Measurements from ENCODE around the gene ARL15. TPM values are rescaled to one million over a fixed set of nuclear protein-coding genes. Genes with fewer than 3 reads are reported as not detected.

The ARL15 gene
- total RNA-seq, 1 experiment from 2014 or later: 13.0 TPM

DNA sequence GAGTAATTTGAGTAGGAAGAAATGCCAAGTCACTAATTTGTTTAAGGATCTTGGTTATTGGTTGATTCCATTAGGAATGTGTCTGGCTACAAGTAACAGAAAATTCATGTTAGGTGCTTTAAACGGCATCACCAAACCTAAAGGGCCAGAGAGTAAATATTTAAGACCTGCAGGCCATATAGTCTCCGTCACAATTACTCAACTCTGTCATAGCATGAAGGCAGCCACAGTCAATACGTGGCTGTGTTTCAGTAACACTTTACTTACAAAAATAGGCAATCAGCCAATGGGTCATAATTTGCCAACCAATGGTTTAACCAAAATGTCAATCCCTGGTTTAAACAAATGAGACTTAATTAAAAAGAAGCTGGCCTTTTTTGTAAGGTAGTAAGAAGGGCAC lies 98.5 kb downstream of the ARL15 start:
- no peak overlapping the region for H4K8ac ChIP-seq (replicated peaks; ENCODE audit: insufficient read length, low read depth, low read length)
- H3K23me2 ChIP-seq (ENCODE audit: insufficient read length, low read depth, low read length, poor library complexity, severe bottlenecking): no peaks in the 10 kb centered on the region
- no peaks in the 10 kb centered on the region for H3K79me2 ChIP-seq (ENCODE audit: insufficient read depth, low read length)
- DNase-seq: no peak
- H3K27me3 Mint-ChIP-seq (ENCODE audit: low read depth): no peaks in the 10 kb centered on the region
- H3K36me3 Mint-ChIP-seq (ENCODE audit: insufficient read depth in 1 of 3, low read depth in 3 of 3): no peaks in the 10 kb centered on the region
- H2BK120ac ChIP-seq (ENCODE audit: low read depth, low read length, poor library complexity, severe bottlenecking): no peak overlapping the region
- H3K14ac ChIP-seq (ENCODE audit: insufficient read depth, low read length): no peak overlapping the region
- H2BK15ac ChIP-seq (ENCODE audit: low read depth, low read length): no peak overlapping the region
- no peak overlapping the region for H3K27ac ChIP-seq (ENCODE audit: insufficient read length, low read depth, low read length)
- no CpG with 5 or more reads among the region's 3 CpGs for WGBS (ENCODE audit: extremely low coverage, insufficient read length, low lambda C conversion rate)
- H3K4me2 ChIP-seq (ENCODE audit: insufficient read depth, insufficient read length, low read length): no peak overlapping the region
- H3K18ac ChIP-seq (ENCODE audit: insufficient read length, low read depth, low read length): no peak overlapping the region
- no peak overlapping the region for H3T11ph ChIP-seq (ENCODE audit: low read length)
- H3K23ac ChIP-seq (ENCODE audit: insufficient read length, low read depth, low read length): no peak overlapping the region
- H4K20me1 ChIP-seq (ENCODE audit: control insufficient read depth, insufficient read depth, insufficient read length): no peaks in the 10 kb centered on the region
- H2AK5ac ChIP-seq (ENCODE audit: insufficient read length, low read length): no peak overlapping the region
- no peak overlapping the region for H3K56ac ChIP-seq (ENCODE audit: insufficient read length, low read depth, low read length)
- H3K79me1 ChIP-seq (ENCODE audit: insufficient read depth, low read depth, low read length, poor library complexity, severe bottlenecking): no peaks in the 10 kb centered on the region
- no peak overlapping the region for H4K5ac ChIP-seq (ENCODE audit: insufficient read length, low read depth, low read length)
- no peak overlapping the region for H3K4me3 Mint-ChIP-seq
- no peaks in the 10 kb centered on the region for H3K9me3 ChIP-seq (ENCODE audit: control insufficient read depth, low read depth, low read length)
- no peak overlapping the region for H3K9ac ChIP-seq (ENCODE audit: extremely low read depth, insufficient read length, low read length)
- no peak overlapping the region for H2AFZ ChIP-seq (ENCODE audit: low read length)
- no peak overlapping the region for H2BK20ac ChIP-seq (ENCODE audit: low read depth, low read length, poor library complexity, severe bottlenecking)
- TF ChIP-seq, protein P1, sequence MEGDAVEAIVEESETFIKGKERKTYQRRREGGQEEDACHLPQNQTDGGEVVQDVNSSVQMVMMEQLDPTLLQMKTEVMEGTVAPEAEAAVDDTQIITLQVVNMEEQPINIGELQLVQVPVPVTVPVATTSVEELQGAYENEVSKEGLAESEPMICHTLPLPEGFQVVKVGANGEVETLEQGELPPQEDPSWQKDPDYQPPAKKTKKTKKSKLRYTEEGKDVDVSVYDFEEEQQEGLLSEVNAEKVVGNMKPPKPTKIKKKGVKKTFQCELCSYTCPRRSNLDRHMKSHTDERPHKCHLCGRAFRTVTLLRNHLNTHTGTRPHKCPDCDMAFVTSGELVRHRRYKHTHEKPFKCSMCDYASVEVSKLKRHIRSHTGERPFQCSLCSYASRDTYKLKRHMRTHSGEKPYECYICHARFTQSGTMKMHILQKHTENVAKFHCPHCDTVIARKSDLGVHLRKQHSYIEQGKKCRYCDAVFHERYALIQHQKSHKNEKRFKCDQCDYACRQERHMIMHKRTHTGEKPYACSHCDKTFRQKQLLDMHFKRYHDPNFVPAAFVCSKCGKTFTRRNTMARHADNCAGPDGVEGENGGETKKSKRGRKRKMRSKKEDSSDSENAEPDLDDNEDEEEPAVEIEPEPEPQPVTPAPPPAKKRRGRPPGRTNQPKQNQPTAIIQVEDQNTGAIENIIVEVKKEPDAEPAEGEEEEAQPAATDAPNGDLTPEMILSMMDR (conservative IDR thresholded peaks at IDR 0.05): no peak
- H4K91ac ChIP-seq (ENCODE audit: insufficient read length, low read depth, low read length): no peak overlapping the region
- H3K27me3 ChIP-seq (ENCODE audit: insufficient read depth, low read length): no peaks in the 10 kb centered on the region
- H3K4me1 ChIP-seq (ENCODE audit: insufficient read depth, low read length): peaks cover 22% of the 10 kb centered on the region
- H3K9me3 Mint-ChIP-seq: no peaks in the 10 kb centered on the region
- H3K4ac ChIP-seq (ENCODE audit: low read depth, low read length): no peak overlapping the region
- H3K27ac Mint-ChIP-seq: peak overlapping the region in 1 of 3 experiments; percentile 45; a peak in 1 of 7 replicates
- no peak overlapping the region for H2BK5ac ChIP-seq (ENCODE audit: insufficient read length, low read length)
- H3K4me1 Mint-ChIP-seq: peaks cover 66 to 72% of the 10 kb centered on the region in 2 experiments
- H2BK12ac ChIP-seq (ENCODE audit: insufficient read length, low read depth, low read length): no peak overlapping the region
